T-helper 17 cell (primary cell): ENCODE results near the gene SELENOM. TPM values are rescaled to one million over a fixed set of nuclear protein-coding genes. Genes with fewer than 3 reads are reported as not detected.

ENCODE experiments used
- ATAC-seq: fragments of 150-1000 bp; cut with Tn5 transposase; 2 replicates; pipeline ENCODE4 v1.10.0; 2021; ENCODE audit warnings: mild to moderate bottlenecking, moderate library complexity
- DNase-seq, 3 donors: peaks; one replicate each; pipeline versions ENCODE4 v3.0.0 to v3.0.0-alpha.2; 2020 to 2021
- H3K9me3 ChIP-seq: one replicate; pipeline ENCODE4 v1.7.0; 2013; ENCODE audit warnings: low read length, mild to moderate bottlenecking; ENCODE audit not compliant: control insufficient read depth, poor library complexity, severe bottlenecking
- H3K27ac Mint-ChIP-seq: one replicate; pipeline ENCODE4 v1.8.0; 2022; ENCODE audit warnings: mild to moderate bottlenecking, moderate library complexity, mixed read lengths
- H3K27me3 Mint-ChIP-seq: one replicate; pipeline ENCODE4 v1.8.0; 2022; ENCODE audit warnings: mixed read lengths
- H3K36me3 Mint-ChIP-seq: one replicate; pipeline ENCODE4 v1.8.0; 2022; ENCODE audit warnings: low read depth, mixed read lengths
- H3K4me1 Mint-ChIP-seq: one replicate; pipeline ENCODE4 v1.8.0; 2022; ENCODE audit warnings: mild to moderate bottlenecking, mixed read lengths
- H3K4me3 Mint-ChIP-seq: one replicate; pipeline ENCODE4 v1.8.0; 2022; ENCODE audit warnings: mild to moderate bottlenecking, moderate library complexity, mixed read lengths
- total RNA-seq, 4 donors: library from RNA in 2 of 4; stranded (reverse) in 2 of 4; gene quantifications; one replicate each; pipeline ENCODE4 v1.2.3 and lab custom pipeline; 2022 to 2026

SELENOM gene
- total RNA-seq, 2 donors from 2014 or later = 33.2 to 54.8 TPM

DNA sequence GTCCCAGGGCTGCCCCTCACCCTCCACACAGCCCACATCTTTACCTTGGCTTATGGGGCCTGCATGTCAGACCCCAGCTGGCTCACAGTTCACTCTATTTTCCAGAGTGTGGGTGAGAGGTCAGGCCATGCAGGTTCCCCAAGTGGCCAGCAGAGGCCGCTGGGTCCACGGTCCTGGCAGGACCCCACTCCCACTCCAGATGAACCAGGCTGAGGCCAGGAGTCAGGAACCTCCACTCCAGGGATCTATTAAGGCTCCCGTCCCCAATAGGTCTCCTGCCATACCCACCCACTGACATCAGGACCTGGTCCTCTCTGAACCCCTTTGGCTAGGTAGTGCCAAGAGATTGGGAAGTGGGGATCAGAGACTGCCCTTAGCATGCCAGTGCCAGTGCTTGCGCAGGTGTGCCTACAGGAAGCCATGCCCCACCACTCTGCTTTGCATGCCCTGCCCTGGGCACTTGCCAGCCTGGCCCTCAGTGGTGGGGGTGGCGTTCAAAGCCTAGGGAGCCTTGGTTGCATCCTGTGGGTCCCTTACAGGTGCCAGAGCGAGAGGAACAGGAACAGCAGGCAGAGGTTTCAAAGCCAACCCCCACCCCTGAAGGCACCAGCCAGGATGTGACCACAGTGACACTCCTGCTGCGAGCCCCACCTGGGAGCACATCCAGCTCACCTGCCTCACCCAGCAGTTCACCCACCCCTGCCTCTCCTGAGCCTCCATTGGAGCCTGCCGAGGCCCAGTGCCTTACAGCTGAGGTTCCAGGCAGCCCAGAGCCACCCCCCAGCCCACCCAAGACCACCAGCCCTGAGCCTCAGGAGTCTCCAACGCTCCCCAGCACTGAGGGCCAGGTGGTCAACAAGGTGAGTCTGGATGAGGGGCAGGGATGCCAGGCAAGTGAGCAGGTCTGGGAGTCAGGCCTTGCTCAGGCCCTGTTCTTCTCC lies 17.9 kb downstream of the SELENOM start:
- Mint-ChIP-seq H3K27ac (no peak overlapping the region), H3K4me1 (peaks cover 9% of the 10 kb centered on the region), H3K36me3 (no peaks in the 10 kb centered on the region), H3K27me3 (no peaks in the 10 kb centered on the region), H3K4me3 (no peak overlapping the region)
- H3K9me3 ChIP-seq = no peaks in the 10 kb centered on the region
- ATAC-seq = no peak
- peak in 2 of 3 donors; percentile 24 to 42 for DNase-seq

DNA sequence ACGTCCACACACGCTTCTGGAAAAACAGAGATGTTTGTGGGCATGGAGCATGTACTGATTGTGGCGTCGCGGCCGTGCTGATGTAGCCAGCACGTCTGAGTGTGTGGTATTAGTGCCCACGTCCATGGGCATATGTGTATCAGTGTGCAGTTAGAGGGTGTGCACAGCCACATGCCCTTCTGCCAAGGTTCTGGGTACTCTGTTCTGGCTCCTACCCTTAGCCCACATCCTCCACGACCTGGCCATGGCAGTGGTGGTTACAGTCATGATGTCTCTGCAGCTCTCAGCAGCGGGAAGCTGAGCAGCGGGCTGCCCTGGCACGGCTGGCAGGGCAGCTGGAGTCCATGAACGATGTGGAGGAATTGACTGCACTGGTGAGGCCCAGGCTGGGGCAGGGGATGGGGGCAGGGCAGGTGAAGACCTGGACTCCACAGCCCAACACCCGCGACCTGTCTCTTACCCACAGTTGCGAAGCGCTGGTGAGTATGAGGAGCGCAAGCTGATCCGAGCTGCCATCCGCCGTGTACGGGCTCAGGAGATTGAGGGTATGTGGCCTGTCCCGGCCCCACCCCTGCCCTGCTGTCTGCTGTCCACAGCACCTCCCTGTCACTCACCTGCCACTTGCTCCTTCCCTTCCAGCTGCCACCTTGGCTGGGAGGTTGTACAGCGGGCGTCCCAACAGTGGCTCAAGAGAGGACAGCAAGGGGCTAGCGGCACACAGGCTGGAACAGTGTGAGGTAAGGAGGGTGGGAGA lies 19.0 kb downstream of the SELENOM start:
- H3K4me3 Mint-ChIP-seq = no peak overlapping the region
- H3K36me3 Mint-ChIP-seq = no peaks in the 10 kb centered on the region
- DNase-seq = no peak
- no peaks in the 10 kb centered on the region for H3K27me3 Mint-ChIP-seq
- H3K9me3 ChIP-seq = no peaks in the 10 kb centered on the region
- no peak for ATAC-seq
- H3K4me1 Mint-ChIP-seq = peaks cover 15% of the 10 kb centered on the region
- H3K27ac Mint-ChIP-seq = no peak overlapping the region

DNA sequence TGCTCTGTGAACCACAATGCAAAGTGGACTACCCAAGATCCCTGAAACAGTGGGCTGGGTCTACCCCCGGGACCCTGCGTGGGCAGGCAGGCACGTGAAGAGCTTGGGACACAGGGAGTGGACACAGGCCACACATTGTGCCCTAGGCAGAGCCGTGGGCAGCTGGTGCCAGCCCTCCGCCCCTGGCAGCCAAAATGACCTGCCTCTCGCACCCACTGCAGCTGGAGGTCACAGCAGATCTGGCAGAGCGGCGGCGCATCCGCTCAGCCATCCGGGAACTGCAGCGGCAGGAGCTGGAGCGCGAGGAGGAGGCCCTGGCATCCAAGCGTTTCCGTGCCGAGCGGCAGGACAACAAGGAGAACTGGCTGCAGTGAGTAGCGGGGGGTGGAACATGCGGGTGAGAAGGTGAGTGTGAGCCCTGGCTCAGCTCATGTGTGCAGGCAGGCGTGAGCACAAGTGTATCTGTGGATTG lies 19.6 kb downstream of the SELENOM start:
- H3K27ac Mint-ChIP-seq = no peak overlapping the region

DNA sequence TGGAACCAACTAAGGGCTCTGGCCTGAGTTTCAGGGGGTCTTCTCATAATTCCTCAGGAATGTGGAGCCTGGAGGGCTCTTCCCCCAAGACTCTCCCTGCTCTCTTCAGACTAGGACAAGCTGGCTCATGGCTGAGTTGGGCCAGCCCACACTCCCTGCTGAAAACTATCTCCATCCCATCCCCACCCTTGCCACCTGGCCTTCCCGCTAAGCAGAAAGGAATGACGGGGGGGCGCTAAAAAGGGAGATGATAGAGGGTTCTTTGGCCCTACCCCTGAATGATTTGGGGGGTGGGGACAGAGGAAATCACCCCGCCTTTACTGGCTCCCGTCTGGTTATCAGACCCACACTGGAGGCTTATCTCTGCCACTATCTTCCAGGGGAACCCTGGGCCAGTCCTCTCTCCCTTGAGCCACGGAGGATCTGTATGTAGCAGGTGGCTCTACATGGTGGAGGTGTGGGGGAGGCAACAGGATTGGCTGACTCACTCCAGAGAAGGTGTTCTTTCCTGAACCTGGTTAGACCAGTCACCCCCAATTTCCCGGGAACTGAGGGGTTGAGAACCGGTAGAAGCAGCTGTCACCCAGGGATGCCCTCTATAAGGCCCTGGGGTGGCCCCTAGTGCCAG lies 20.6 kb downstream of the SELENOM start:
- Mint-ChIP-seq H3K4me1 (peaks cover 21% of the 10 kb centered on the region), H3K27ac (no peak overlapping the region), H3K4me3 (no peak overlapping the region), H3K36me3 (no peaks in the 10 kb centered on the region), H3K27me3 (no peaks in the 10 kb centered on the region)
- ATAC-seq (no peak), DNase-seq (no peak)
- H3K9me3 ChIP-seq = no peaks in the 10 kb centered on the region

More for the DNA sequence above, 19.6 kb downstream of the SELENOM start:
- ATAC-seq = no peak
- no peak for DNase-seq
- H3K27me3 Mint-ChIP-seq = no peaks in the 10 kb centered on the region
- H3K4me1 Mint-ChIP-seq = peaks cover 17% of the 10 kb centered on the region
- no peaks in the 10 kb centered on the region for H3K36me3 Mint-ChIP-seq
- H3K4me3 Mint-ChIP-seq = no peak overlapping the region
- H3K9me3 ChIP-seq = no peaks in the 10 kb centered on the region

DNA sequence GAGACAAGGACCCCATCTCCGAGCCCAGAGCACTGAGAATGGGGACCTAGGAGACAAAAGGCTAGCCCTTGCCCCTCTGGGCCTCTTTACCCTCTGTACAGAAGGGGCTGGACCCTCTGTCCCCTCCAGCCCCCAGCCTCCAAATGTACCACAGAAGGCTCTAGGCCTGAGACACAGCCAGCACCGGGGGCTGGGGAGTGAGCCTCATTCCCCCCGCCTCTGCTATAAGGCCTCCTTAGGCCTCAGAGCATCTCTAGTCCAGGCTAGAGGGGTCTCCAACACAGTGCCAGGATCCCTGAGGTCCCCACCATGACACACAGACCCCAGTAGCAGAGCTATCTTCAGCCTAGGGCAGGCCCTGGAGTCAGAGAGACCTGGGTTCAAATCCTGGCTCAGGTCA lies 21.4 kb downstream of the SELENOM start:
- ATAC-seq (no peak), DNase-seq (no peak)
- no peak overlapping the region for H3K27ac Mint-ChIP-seq
- H3K9me3 ChIP-seq = no peaks in the 10 kb centered on the region
- peak overlapping the region; percentile 85 for H3K4me3 Mint-ChIP-seq
- no peaks in the 10 kb centered on the region for H3K36me3 Mint-ChIP-seq
- H3K4me1 Mint-ChIP-seq = peaks cover 28% of the 10 kb centered on the region
- no peaks in the 10 kb centered on the region for H3K27me3 Mint-ChIP-seq

DNA sequence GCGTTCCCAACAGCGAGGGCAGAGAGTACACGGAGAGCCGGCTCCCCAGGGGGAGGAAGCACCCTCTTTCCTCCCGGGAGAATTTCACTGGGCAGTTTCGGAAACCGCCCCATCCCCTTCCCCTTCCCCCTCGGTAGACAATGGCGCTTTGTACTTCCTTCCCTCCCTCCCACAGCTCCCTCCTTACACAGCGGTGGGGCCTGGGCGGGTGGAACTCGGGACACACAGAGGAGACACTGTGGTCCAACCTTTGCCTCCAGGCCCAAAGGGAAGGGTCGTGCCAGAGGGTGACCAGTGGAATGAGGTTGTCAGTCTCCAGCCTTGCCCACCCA lies 21.9 kb downstream of the SELENOM start:
- DNase-seq = no peak
- no peaks in the 10 kb centered on the region for H3K9me3 ChIP-seq
- no peak for ATAC-seq
- Mint-ChIP-seq H3K4me1 (peaks cover 32% of the 10 kb centered on the region), H3K27ac (no peak overlapping the region), H3K4me3 (peak overlapping the region; percentile 85), H3K27me3 (no peaks in the 10 kb centered on the region), H3K36me3 (no peaks in the 10 kb centered on the region)

DNA sequence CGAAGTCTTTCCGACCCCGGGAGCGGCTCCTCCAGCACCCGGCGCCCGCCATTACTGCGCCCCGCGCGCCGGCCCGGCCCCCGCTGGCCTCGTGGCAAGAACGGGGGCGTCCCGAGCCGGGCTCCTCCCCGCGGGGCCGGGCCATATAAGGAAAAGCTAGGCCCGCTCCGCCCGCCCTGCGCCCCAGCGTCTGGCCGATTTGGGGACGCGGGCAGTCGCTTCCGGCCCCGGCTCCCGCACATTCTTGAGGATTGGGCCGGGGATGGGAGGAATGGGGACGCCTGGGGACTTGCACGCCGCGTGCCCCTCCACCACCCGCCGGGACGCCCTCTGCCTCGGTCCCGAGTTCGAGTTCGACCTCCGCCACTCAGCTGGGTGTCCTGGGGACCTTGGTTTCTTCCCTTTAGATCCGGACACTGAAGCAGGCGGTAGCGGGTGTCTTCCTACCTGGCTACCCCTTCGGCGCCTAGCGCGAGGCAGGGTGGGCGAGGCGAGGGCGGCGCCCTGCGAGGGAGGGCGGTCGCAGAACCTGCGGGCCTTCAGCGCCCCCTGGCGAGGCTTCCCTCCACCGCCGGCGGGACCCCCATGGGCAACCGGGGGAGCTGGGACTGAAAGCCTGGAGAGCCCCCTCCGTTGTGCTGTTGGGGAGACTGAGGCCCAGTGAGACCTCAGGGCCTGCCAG lies 22.4 kb downstream of the SELENOM start:
- DNase-seq (peak; percentile 80 to 84 (median 80)), ATAC-seq (peak; percentile 90)
- Mint-ChIP-seq H3K4me1 (peaks cover 33% of the 10 kb centered on the region), H3K36me3 (no peaks in the 10 kb centered on the region), H3K4me3 (peak overlapping the region; percentile 85), H3K27ac (no peak overlapping the region), H3K27me3 (no peaks in the 10 kb centered on the region)
- no peaks in the 10 kb centered on the region for H3K9me3 ChIP-seq

DNA sequence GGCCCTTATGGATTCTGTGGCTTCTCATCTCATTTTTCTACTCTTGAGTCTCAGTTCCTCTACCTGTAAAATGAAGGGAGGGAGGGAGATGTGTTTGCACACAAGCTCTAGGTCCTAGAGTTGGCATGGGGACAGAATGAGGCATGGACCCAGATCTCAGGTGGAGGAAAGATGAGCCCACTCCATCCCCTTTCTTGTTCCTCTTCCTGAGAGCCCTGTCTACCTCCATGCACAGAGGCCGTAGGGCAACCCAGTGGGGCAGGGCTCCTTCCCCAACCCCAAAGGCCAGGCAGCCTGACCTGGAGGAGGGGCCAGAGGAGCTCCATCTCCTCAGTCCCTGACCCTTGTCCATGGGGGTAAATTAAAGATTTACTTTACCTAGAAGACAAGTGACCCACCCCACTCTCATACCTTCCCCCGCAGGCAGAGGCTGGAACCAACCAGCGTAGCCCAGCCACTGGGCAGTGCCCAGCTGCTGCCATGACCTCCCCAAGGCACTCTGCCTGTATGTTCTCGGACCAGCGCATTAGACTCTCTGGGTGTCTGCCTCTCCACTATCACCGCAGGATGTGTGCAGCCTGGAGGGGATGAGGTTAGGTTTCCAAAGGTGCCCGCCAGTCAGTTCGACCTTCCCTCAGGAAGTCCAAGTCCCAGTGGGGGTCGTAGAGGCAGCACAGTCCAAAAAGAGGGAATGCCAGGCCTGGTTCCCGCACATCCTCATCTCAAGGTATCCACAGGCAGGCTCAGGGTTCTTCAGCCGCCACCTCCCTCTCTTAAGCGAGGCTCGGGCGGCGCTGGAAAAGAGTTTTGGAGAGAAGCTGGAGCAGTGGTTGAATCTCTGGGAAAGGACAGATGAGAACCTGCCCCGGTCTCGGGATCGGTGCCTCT lies 23.2 kb downstream of the SELENOM start:
- no peaks in the 10 kb centered on the region for H3K27me3 Mint-ChIP-seq
- H3K4me3 Mint-ChIP-seq = peak overlapping the region; percentile 85
- DNase-seq = no peak
- ATAC-seq = peak; percentile 0
- no peak overlapping the region for H3K27ac Mint-ChIP-seq
- H3K9me3 ChIP-seq = no peaks in the 10 kb centered on the region
- peaks cover 33% of the 10 kb centered on the region for H3K4me1 Mint-ChIP-seq
- no peaks in the 10 kb centered on the region for H3K36me3 Mint-ChIP-seq

DNA sequence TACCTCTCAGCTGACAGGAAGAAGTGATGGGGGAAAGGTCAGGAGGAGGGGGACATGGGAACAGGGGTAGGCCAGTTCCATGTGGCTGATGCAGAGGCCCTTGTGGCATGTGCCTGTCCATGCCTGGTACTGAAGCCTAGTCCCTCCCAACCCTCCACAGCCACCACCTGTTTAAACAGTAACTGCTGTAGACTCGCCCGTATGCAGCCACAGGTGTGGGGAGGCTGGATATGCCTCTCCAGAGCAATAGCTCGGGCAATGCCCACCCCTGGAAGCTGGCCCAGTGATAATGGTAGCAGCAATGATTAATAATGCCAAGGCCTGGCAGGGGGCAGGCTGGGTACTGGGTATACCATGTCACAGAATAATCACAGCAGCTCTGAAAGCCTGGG lies 24.0 kb downstream of the SELENOM start:
- Mint-ChIP-seq H3K4me3 (peak overlapping the region; percentile 85), H3K36me3 (no peaks in the 10 kb centered on the region), H3K27ac (no peak overlapping the region), H3K4me1 (peaks cover 30% of the 10 kb centered on the region), H3K27me3 (no peaks in the 10 kb centered on the region)
- no peak for DNase-seq
- no peaks in the 10 kb centered on the region for H3K9me3 ChIP-seq
- no peak for ATAC-seq

DNA sequence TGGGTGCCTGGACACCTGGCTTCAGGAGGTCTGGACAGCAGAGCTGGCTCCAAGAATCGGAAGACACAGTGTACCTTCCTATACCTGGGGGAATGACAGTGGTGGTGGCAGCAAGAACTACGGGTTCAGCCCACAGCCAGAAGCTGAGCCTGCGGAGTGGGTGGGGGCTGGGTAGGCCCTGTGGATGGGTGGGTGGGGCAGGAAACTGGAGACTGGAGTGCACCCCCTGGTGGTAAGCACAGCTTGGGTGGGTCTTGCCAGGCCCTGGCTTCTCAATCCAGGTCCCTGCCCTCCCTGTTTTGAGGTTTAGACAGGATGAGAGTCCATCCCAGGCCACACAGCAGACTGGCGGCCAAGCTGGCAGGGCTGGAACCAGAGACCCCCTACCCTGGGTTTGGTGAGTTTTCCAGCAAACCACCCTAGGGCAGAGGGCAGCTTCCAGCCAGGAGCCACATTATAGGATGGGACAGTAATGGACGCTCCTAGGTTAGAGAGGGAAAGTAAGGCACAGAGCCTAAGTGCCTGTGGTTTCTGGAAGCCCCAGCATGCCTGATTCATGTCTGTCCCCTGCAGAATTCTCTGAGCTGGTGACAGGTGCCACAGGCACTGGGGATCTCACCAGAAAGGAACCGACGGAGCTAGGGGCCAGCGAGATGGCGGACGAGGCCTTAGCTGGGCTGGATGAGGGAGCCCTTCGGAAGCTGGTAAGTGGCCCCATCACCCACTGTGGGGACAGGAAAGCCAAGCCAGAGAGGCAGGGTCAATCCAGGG lies 24.6 kb downstream of the SELENOM start:
- ATAC-seq (no peak), DNase-seq (no peak)
- peaks cover 30% of the 10 kb centered on the region for H3K4me1 Mint-ChIP-seq
- peak overlapping the region; percentile 8 for H3K27ac Mint-ChIP-seq
- H3K4me3 Mint-ChIP-seq = peak overlapping the region; percentile 87
- H3K9me3 ChIP-seq = no peaks in the 10 kb centered on the region
- H3K36me3 Mint-ChIP-seq = no peaks in the 10 kb centered on the region
- no peaks in the 10 kb centered on the region for H3K27me3 Mint-ChIP-seq

DNA sequence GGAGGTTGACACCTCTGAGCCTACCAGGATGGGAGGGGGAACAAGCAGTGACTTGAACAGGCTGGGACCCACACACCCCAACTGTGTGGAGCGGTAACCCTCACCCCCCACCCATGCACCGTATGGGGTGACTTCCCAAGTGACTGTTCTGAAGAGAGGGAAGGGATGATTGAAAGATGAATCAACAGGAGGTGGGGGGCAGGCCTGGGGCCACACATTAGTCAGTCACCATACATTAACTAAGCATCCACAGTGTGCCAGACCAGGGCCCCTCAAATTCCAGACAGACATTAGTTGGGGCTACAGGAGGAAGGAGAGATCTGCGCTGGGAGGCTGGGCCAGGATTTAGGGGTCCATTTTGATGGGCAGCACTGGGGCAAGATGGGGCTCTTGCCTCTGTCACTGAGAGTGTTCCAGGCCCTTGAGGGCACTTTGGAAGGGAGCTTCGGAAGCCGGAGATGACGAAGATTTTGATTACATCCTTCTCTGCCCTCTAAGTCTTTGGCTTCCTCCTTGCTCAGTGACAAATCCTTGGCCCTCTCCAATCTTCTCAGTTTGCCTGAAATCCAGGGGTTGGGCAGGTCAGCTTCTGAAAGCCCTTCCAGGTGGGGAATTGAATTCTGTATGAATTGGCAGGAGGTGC lies 25.3 kb downstream of the SELENOM start:
- no peaks in the 10 kb centered on the region for H3K9me3 ChIP-seq
- peak overlapping the region; percentile 8 for H3K27ac Mint-ChIP-seq
- ATAC-seq (no peak), DNase-seq (no peak)
- peaks cover 30% of the 10 kb centered on the region for H3K4me1 Mint-ChIP-seq
- no peaks in the 10 kb centered on the region for H3K36me3 Mint-ChIP-seq
- H3K27me3 Mint-ChIP-seq = no peaks in the 10 kb centered on the region
- peak overlapping the region; percentile 87 for H3K4me3 Mint-ChIP-seq
